NCI-H2196 treated with DMSO at 0.1 percent for 48 hours (cell line): ENCODE data around the gene CHIT1.
A peak's percentile ranks its signal among the peaks of the same experiment; 100 is the strongest.

Experiments used
- DNase-seq: peaks from one replicate; lab custom pipeline; 2025; ENCODE audit not compliant: unreplicated experiment; lab: John Stamatoyannopoulos, UW

The CHIT1 gene

DNA sequence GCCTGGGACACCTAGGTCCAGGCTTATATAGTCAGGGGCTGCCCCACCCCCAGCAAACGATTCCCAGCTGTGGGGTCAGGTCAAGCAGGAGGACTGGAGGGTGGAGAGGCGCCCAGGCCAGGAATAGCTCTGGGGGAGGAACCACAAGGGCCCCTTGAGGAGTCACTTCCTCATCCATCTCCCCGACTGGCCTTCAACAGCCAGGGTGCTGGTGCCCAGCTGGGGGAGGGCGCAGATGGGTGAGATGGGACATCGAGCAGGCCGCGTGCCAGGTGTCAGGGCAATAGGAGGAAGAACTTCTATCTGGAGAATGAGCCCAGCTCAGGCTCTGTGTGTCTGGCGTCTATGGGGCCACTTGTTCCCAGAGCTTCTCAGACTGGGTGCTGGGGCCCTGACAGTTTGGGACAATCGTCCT is 53.6 kb downstream of the CHIT1 start:
- DNase-seq, result no peak

DNA sequence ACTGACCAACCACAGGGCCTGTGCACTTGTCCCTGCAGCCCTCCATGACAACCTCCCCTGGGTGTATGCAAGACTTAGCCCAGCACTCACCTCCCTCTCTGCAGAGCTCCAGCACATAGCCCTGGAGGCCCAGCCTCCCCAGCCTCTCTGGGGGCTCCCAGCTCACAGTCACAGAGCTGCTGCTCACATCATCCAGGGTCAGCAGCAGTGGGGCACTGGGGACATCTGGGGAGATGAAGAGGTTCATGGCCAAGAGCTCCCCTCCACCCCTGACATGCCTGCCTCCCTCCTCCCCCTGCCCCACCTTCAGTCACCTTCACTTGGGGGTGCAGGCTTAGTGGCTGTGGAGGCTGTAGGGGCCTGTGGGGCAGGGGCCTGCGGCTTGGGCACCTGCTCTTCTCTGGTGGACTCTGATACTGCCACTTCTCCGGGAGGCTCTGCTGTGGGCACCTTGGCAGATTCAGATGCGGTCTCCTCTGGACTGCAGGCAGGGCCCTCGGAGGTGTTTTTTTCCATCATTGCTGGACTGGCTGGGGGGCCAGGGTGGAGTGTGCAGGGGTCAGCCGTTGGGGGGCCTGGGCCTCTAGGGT is 54.1 kb downstream of the CHIT1 start, which contains the start of gene MYBPH:
Gene MYBPH (minus strand): TSS at position 590 of the 590 bp plus-strand sequence. CDS start 71 bp downstream, at position 519.
- no peak for DNase-seq

DNA sequence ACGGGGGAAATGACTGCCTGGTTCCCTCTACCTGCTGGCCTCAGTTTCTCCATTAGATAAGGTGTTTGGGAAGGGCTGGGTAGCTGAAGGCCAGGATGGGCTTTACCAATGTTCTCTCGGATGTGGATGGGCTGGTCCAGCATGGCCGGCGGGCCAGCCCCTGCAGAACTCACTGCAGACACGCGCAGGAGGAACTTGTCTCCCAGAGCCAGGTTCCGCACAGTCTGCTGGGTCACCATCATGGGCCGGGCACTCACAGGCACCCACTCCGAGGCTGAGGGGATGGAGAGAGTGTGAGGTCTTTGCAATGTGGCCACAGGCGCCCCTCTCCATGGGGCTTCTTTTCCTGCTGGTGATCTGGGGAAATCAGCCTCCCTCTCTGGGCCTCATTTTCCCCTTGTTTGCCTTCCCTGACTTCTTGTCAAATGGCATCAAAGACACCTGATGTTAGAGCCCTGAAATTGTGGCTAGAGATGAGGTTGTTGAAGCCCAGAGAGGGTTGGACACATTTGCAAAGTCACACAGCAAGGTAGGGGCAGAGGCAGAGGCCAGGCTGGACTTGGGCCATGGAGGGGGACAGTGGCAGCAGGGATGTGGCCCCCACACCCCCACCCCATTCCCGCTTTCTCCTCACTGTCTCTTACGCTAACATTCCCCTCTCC is 55.0 kb downstream of the CHIT1 start:
- no peak for DNase-seq

DNA sequence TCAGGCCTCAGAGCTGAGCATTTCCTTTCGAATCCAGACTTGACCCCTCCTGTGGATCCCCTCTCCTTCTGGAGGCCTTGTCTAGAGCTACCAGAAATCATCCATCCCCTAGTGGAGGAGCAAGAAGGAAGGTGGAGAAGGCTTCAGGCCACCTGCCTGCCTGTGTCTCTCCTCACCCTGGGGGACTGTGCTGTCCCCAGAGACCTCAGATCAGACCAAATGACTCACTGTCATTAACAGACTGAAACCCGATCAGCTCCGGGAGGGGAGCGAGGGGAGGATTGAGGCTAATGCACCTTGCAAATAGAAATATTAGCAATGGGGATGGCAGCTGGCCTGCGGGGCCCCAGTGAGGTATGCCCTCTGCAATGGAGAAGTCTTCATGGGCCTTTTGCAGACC is 55.9 kb downstream of the CHIT1 start:
- no peak for DNase-seq

DNA sequence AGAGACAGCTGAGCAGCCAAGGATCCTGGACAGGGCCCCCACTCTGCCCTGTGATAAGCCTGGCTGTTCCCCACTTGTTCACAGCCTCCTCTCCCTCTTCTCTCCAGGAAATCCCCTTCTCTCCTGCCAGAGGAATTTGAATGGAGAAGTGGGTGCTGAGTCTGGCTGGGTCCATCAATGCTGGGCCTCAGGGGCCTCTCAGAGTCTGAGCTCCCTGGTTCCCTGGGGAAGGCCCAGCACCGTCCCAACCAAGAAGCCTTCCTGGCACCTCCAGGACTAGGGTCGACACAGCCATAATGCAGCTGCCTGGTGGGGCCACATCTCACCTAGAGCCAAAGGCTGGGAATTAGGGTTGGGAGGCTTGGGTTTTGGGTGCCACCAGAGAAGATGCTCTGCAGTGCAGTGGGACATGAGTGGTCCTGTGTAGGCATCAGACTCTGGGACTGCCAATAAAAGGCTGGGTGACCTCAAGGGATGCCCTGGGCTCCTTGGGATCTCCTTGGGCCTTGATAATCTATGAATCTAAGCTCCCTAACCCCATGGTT is 56.4 kb downstream of the CHIT1 start:
- DNase-seq, result no peak

DNA sequence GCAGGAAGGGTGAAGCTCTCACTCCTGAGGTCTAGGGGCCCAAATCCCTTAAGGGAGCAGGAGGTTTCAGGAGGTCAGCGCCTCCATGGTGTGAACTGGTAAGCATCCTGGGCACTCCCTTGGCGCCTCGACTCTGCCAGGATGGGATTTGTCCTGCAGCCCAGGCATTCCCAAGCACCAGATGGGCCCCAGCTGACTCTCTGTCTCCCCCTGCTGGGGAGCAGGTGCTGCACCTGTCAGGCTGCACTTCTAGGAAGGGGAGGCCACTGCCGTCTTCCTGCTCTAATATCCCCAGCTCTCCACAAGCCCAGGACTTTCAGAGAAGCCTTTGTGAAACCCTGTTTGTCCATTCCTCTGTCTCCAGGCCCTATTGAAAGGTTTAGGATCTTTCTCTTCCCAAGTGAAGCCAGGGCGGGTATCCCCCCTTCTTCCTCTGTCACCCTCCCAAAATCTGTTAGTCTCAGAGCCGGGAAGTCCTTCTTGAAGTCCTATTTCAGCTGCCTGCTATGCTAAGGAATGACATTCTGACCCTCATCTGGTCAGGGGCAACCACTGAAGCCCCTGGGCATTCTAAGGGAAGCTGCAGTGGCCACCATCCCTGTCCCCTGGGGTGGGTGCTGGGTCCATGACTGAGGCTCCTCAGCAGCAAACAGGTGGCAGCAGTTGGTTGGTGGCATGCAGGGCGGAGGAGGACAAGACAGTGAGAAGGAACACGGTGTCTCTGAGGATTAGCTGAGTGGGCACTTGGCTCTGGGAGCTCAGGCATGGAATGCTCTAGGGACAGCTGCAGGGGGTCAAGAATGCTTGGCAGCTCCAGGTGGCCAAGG is 57.1 kb downstream of the CHIT1 start:
- DNase-seq, result peak; percentile 12

DNA sequence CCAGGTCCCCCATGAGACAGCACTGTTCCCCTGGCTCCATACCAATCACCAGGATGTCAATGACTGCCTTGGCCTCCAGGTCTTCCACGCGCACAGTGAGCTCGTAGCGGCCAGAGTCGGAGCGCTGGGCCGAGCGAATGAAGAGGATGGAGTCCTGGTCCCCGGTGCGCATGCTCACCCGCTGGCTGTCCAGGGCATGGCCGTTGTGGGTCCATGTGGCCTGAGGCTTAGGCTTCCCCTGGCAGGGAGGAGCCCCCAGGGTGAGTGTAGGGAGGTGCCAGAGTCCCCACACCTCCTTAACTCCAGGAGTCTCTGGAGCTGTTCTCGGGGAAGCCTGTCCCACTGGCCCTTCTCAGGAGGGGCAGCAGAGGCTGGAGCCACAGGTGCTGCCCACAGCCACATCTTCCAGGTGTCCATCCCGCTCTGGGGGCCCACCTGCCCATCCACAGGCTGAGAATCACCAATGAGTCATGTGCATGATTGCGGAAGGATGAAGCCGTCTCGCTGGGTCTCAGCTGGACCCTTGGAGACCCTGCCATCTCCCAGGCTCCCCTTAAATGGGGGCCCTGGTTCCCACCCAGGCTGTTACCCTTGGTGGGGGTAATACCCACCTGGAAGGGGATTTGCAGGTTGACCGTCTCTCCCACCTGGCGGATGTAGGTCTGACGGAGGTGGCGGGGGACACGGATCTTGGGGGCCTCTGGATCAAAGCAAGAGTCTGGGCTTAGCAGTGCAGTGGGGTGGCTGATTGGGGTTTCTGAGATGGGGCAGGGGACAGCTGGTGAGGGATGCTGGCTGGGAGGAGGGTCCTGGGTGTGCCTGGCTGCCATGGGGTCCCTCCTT is 57.9 kb downstream of the CHIT1 start:
- no peak for DNase-seq

DNA sequence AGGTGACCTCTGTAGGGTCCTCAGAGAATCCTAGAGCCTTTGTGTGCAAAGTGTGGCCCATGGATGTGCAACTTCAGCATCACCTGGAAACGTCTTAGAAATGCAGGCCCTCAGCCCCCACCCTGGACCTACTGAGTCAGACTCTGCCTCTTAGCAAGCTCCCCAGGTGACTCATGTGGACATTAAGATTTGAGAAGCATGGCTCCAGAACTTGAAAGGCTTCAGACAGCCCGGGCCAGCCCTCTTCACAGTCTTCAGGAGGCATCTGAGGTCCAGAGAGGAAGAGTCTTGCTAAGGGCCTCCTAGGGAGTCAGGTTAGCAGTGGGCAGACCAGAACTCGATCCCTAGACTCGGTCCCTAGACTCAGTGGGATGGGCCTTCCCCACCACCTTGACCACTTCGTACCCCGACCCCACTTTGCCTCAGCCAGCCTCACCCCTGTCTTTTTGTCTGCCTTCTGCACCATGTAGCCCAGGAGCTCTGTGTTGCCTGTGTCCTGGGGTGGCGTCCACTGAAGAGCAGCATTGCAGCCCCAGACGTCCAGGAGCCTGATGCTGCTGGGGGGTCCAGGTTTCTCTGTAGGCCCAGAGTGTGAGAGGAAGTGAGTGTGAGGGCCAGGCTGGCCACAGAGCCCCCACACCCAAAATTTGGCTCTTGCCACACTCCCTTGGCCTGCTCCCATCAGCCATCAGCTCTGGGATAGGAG is 58.7 kb downstream of the CHIT1 start:
- DNase-seq, result no peak

DNA sequence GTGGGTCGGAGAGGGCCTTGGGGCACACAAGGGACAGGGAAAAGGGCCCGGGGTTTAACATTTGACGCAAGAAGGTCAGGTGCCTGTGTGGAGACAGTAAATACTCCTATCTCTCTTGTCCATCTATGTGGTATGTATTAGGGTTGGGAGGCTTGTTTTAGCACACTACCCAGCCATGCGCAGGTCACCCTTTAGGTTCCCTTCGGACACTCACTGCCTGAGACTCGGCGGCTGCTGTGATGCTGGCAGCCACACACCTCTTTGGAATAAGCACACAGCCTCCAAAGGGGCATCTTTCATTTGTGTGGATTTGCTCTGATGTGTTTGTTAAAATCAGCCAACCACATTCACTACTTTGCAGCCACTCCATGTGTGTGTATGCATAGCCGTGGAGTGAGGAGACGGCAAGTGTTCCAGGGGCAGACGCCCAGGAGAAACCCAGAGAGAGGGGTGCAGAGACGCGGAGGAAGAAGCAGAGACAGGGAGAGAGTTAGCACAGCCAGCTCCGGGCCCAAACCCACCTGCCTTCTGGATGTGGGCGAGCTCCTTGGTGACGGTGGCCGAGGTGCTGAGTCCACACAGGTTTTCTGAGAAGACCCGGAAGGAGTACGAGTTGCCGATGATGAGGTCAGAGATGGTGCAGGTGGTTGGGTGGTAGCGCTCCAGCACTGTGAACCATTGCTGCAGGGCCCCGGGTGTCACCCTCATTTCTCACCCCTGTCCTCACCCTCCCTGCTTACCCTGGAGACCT is 59.5 kb downstream of the CHIT1 start:
- no peak for DNase-seq

DNA sequence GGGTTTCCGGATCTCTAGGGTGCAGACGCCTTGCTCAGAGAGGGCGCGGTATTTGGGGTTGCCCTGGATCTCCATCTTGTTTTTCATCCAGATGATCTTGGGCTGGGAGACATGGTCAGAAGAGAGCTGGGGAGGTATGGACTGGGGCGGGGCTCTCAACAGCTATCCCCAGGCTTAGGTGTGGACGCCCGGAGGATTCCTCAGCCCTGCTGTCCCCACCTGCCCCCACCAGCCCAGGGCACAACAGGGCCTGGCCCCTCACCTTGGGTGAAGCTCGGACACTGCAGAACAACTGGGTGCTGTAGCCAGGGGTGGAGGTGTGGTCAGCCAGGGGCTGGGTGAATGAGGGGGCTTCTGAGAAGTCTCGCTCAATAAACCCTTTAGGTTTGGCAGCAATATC is 60.5 kb downstream of the CHIT1 start:
- no peak for DNase-seq

DNA sequence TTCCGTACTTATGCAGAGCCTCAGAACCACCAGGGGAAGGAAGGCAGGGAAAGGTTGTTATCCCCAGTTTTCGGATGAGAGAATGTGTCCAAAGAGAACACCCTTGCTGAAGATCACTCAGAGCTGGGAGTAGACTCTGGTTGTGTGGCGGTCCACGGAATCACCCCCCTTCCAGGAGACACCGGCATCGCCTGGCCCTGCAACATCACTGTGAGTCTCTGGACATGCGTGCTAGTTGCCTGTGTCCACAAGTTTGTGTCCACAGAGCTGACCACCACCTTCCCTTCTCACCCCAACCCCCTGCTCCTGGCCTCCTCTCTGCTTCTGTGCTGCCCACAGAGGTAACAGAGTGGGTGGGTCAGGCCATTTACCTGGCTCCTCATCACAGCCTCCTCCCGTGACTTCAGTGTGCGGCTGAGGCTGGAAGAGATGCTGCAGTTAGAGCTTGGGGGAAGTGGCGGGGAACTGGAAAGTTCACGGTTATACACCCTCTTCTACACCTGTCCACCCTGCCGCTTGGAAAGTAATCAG is 61.2 kb downstream of the CHIT1 start:
- no peak for DNase-seq

DNA sequence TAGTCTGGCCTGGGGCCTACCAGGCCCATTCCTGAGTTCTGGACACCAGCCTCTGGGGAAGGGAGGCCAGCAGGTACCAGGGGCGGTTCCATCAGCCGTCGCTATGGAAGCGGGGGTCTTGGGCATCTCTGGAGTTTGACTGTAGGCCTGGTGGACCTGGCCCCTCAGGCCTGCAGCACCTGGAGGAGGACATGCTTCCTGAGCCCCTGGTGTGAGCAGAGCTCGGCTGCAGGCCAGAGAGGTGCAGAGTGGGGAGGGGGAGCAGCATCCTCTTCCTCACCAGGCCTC is 61.6 kb downstream of the CHIT1 start:
- no peak for DNase-seq

DNA sequence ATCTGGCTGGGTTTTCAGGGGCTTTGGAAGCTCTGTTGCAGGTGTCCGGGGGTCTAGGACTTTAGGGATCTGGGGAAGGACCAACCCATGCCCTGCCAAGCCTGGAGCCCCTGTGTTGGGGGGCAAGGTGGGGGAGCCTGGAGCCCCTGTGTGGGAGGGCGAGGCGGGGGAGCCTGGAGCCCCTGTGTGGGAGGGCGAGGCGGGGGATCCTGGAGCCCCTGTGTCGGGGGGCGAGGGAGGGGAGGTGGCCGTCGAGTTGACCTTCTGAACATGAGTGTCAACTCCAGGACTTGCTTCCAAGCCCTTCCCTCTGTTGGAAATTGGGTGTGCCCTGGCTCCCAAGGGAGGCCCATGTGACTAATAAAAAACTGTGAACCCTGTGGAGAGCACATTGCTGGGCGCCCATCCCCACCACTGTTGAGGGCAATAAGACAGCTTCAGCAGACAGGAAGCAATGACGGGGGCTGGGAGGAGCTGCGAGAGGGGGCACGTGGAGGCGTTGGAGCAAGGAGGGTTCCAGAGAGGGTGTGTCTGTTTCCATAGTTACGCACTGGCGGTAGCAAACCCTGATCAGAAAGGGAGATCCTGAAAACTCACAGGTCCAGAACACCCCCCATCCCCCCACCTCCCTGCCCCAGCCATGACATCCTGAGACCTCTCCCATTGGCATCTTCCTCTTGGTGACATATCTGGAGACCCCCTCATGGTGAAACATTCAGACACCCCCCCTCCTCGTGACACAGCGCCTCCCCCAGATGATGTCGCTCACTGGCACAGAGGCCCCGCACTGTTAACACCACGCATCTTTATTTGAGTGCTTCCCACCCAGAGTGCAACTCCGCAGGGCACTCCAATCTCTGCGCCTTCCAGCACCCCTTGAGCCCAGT is 62.2 kb downstream of the CHIT1 start:
- no peak for DNase-seq

DNA sequence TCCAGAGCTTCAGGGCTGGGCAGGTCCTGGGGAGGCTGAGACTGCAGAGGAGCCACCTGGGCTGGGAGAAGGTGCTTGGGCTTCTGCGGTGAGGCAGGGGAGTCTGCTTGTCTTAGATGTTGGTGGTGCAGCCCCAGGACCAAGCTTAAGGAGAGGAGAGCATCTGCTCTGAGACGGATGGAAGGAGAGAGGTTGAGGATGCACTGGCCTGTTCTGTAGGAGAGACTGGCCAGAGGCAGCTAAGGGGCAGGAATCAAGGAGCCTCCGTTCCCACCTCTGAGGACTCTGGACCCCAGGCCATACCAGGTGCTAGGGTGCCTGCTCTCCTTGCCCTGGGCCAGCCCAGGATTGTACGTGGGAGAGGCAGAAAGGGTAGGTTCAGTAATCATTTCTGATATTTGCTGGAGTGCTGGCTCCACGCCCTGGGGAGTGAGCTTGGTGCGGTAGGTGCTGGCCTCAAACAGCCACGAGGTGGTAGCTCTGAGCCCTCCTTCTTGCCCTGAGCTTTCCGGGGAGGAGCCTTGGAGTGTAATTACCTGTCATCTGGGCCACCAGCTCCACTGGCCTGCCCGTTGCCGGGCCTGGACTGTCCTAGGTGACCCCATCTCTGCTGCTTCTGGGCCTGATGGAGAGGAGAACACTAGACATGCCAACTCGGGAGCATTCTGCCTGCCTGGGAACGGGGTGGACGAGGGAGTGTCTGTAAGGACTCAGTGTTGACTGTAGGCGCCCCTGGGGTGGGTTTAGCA is 63.1 kb downstream of the CHIT1 start:
- no peak for DNase-seq
